SKM-1 (cell line): ENCODE data around the gene KIF26B.

Experiments used
- DNase-seq: peaks from one replicate; lab custom pipeline; 2025; ENCODE audit not compliant: unreplicated experiment; lab: John Stamatoyannopoulos, UW

The KIF26B gene

DNA sequence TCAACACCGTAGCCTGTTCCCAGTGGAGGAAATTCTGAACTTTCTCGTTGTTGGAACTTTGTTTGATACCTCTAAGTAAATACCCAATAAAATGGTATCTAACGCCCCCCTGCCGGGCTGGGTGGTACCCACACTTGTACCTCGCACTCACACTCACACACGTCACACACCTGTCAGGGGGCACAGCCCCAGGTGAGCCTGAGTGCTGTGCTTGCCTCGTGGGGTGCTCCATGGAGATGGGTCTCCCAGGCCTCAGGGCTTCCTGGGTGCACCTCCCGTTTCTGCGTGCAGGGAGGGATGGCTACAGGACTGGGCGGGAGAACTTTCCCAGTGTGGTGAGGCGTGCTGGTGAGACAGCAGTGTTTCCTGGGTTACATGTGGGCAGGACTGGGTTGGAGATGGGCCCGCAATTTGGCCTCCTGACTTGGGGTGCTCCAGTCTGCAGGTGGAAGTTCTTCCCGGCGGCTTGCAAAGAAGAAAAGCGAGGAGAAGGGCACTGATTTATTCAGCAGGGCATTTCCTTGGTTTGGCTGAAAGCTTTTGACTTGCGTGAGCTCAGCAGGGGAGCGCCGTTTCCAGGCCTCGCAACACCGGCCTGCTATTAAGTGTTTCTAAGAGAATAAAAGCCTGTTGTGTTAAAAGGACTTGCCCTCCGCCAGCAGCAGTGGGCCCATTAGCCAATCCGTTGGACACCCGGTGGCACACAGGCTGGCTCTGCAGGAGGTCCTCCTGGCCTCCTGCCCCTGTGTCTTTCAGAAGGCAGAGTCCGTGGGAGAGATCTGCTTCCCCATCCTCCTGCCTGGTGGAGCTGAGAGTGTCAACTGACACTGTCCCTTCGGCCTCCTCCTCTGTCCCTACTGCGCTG is 79.7 kb downstream of the KIF26B start:
- DNase-seq: no peak

GRCh38 chr1:245235156-245235555 is 80.4 kb downstream of the KIF26B start:
- no peak for DNase-seq

DNA sequence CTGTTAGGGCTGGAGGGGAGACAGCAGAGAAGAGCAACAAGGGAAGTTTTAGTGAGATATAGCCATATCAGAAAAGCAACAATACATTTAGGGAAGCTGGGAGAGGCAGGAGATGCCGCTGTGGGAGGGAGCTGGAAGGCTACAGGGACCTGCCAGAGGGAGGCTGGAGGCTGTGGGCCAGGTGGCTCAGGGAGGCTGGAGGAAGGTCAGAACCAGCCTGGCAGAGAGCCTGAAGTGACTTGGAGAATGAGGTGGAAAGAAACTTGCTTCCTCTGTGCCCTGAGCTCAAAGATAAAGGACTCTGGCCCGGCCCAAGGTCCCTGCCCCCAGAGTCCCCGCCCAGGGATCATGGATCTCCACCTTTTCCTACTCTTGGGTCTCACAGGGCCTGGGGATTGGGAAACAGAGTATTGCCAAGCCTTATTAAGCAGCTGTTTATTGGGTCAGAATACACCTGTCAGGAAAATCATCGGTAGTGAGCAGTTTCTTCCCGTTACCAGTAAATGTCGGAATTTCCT is 85.9 kb downstream of the KIF26B start:
- DNase-seq: no peak

GRCh38 chr1:245241526-245242130 is 86.8 kb downstream of the KIF26B start:
- DNase-seq: no peak

DNA sequence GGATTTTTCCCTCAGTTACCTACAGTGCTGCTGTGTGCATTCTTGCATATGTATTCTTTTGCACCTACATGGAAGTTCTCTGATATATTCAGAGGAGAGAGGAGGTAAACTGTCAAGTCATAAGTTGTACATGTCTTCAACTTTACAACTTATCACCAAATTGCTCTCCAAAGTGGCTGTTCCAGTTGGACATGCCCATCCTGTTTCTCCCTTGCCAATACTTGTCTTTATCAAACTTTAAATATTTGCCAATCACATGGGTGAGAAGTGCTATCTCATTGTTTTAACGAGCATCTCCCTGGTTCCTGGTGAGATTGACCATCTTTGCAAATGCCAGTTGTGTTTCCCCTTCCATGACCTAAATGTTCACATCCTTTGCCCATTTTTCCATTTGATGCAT is 88.2 kb downstream of the KIF26B start:
- no peak for DNase-seq

GRCh38 chr1:245245021-245245667 is 90.4 kb downstream of the KIF26B start:
- DNase-seq: no peak

GRCh38 chr1:245246433-245246832 is 91.6 kb downstream of the KIF26B start:
- no peak for DNase-seq

- no peak for DNase-seq
Measured at GRCh38 chr1:245247356-245247755, 92.6 kb downstream of the KIF26B start.

- no peak for DNase-seq
Measured at GRCh38 chr1:245247801-245248200, 93.0 kb downstream of the KIF26B start.

GRCh38 chr1:245248231-245248731 is 93.5 kb downstream of the KIF26B start:
- no peak for DNase-seq

DNA sequence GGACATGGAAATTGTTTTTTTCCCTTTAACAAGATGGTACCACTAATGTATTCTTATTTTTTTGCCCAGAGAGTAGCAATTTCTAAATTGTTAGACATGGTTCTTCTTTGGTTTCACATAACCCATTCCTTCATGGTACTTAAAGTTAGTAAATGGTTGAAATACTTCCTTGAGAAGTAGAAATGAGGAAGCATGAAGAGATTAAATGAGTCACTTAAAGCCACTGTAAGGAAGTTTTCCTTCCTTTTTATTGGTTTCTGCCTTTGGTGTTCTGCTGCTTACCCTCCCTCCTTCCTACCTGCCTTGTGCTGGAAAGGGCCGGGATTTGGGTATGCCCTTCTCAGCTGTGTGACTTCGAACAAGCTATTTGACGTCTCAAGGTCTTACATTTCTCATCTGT is 101.0 kb downstream of the KIF26B start:
- DNase-seq: peak; percentile 59

GRCh38 chr1:245256528-245256927 is 101.7 kb downstream of the KIF26B start:
- no peak for DNase-seq

GRCh38 chr1:245258271-245258920 is 103.6 kb downstream of the KIF26B start:
- no peak for DNase-seq

- no peak for DNase-seq
Measured at GRCh38 chr1:245260110-245260882, 105.5 kb downstream of the KIF26B start.

DNA sequence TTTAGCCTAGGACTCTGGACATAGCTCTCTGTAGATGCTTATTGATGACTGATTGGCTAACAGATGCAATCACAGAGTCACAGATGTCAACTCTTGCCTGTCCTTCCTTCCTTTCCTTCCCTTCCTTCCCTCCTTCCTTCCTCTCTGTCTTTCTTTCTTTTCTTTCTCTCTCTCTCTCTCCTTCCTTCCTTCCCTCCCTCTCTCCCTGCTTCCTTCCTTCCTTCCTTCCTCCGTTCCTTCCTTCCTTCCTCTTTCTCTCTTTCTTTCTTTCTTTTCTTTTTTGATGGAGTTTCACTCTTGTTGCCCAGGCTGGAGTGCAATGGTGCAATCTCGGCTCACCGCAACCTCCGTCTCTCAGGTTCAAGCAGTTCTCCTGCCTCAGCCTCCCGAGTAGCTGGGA is 106.1 kb downstream of the KIF26B start:
- no peak for DNase-seq

- DNase-seq: no peak
Measured at GRCh38 chr1:245261786-245262185, 107.0 kb downstream of the KIF26B start.

DNA sequence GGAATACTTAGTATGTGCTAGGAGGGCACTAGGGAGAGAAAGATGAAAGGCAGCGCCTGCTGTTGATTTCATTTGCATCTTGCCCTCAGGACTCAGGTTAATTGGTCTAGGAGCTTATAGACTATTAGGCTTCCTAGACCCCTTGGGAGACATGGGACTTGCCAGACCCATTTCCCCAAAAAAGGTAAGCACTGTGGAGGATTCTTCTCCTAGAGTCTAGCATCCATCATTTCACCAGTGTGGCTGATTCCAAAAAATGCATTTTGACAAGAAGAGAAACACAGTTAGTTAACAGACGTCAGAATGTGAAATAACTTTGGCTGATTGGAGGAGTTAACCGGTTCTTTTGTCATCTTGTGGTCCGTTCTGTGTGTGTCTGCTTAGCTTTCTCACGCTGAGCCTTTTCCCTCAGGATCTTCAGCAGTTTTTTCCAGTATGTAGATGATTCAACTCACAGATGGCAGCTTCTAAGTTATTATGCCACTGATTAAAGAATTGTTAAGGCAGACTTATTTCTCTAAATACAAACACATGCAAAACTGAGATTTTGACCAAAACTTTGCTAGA is 108.8 kb downstream of the KIF26B start:
- DNase-seq: no peak

GRCh38 chr1:245264226-245264625 is 109.4 kb downstream of the KIF26B start:
- no peak for DNase-seq

DNA sequence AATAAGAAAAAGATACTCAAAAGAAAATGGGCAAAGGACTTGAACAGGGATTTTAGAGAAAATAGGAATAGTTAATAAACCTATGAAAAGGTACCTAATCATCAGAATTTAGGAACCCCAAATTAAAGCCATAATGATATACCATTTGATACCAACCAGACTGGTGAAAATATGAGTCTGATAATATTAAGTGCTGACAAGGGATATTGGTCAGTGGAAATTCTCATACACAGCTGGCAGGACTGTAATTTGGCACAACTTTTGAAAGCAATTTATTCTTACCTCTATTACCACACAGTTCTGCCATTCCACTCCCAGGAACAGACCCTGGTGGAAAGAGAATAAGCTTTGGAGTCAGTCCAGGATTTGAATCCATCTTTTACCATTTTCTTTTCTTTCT is 111.3 kb downstream of the KIF26B start:
- DNase-seq: no peak

GRCh38 chr1:245270063-245270462 is 115.3 kb downstream of the KIF26B start:
- DNase-seq: no peak
